ENCODE results near the gene SCRT2.

The SCRT2 gene

GRCh38 chr20:699811-700338 is 24.3 kb upstream of the SCRT2 start:
- H3K27ac ChIP-seq (ENCODE audit: low read depth, low read length), result no peak overlapping the region
- no peaks in the 10 kb centered on the region for H3K36me3 ChIP-seq (ENCODE audit: control insufficient read depth, low read length)
- no peaks in the 10 kb centered on the region for H3K4me1 ChIP-seq (ENCODE audit: control insufficient read depth, low read length)
- no peaks in the 10 kb centered on the region for H3F3A ChIP-seq (ENCODE audit: control insufficient read depth, insufficient read depth)
- H3K79me2 ChIP-seq (ENCODE audit: control insufficient read depth, low read length), result no peaks in the 10 kb centered on the region
- no peak for TF ChIP-seq CTCF (IDR thresholded peaks at IDR 0.05; ENCODE audit: low read depth, low read length, poor library complexity, severe bottlenecking)
- TF ChIP-seq EZH2phosphoT487 (IDR thresholded peaks at IDR 0.05; ENCODE audit: borderline replicate concordance, low read length), result no peak
- H3K9me3 ChIP-seq (ENCODE audit: control insufficient read depth, insufficient read depth, low read length), result no peaks in the 10 kb centered on the region
- H3K9me2 ChIP-seq (replicated peaks; ENCODE audit: control insufficient read depth, low read length), result no peaks in the 10 kb centered on the region
- no peaks in the 10 kb centered on the region for H3K27me3 ChIP-seq (ENCODE audit: control insufficient read depth, low read length)
- no peak overlapping the region for H3K4me3 ChIP-seq (ENCODE audit: low read length)
- no peaks in the 10 kb centered on the region for H4K20me1 ChIP-seq (ENCODE audit: control insufficient read depth, insufficient read depth, low read depth, low read length)
- no peak overlapping the region for H3K4me2 ChIP-seq (ENCODE audit: low read length)

GRCh38 chr20:699342-699741 is 23.7 kb upstream of the SCRT2 start:
- Histone ChIP-seq H3K27ac (ENCODE audit: low read depth, low read length) (no peak overlapping the region), H3K9me2 (replicated peaks; ENCODE audit: control insufficient read depth, low read length) (no peaks in the 10 kb centered on the region), H4K20me1 (ENCODE audit: control insufficient read depth, insufficient read depth, low read depth, low read length) (no peaks in the 10 kb centered on the region), H3K36me3 (ENCODE audit: control insufficient read depth, low read length) (no peaks in the 10 kb centered on the region), H3K9me3 (ENCODE audit: control insufficient read depth, insufficient read depth, low read length) (no peaks in the 10 kb centered on the region), H3F3A (ENCODE audit: control insufficient read depth, insufficient read depth) (no peaks in the 10 kb centered on the region), H3K79me2 (ENCODE audit: control insufficient read depth, low read length) (no peaks in the 10 kb centered on the region), H3K4me2 (ENCODE audit: low read length) (no peak overlapping the region), H3K4me3 (ENCODE audit: low read length) (no peak overlapping the region), H3K27me3 (ENCODE audit: control insufficient read depth, low read length) (no peaks in the 10 kb centered on the region), H3K4me1 (ENCODE audit: control insufficient read depth, low read length) (no peaks in the 10 kb centered on the region)
- no peak for TF ChIP-seq CTCF (IDR thresholded peaks at IDR 0.05; ENCODE audit: low read depth, low read length, poor library complexity, severe bottlenecking)
- no peak for TF ChIP-seq EZH2phosphoT487 (IDR thresholded peaks at IDR 0.05; ENCODE audit: borderline replicate concordance, low read length)

GRCh38 chr20:698276-698675 is 22.7 kb upstream of the SCRT2 start:
- Histone ChIP-seq H3K9me3 (ENCODE audit: control insufficient read depth, insufficient read depth, low read length) (no peaks in the 10 kb centered on the region), H3K4me1 (ENCODE audit: control insufficient read depth, low read length) (no peaks in the 10 kb centered on the region), H3K9me2 (replicated peaks; ENCODE audit: control insufficient read depth, low read length) (no peaks in the 10 kb centered on the region), H3K27ac (ENCODE audit: low read depth, low read length) (no peak overlapping the region), H3K79me2 (ENCODE audit: control insufficient read depth, low read length) (no peaks in the 10 kb centered on the region), H4K20me1 (ENCODE audit: control insufficient read depth, insufficient read depth, low read depth, low read length) (no peaks in the 10 kb centered on the region), H3K27me3 (ENCODE audit: control insufficient read depth, low read length) (no peaks in the 10 kb centered on the region), H3K4me3 (ENCODE audit: low read length) (no peak overlapping the region), H3F3A (ENCODE audit: control insufficient read depth, insufficient read depth) (no peaks in the 10 kb centered on the region), H3K36me3 (ENCODE audit: control insufficient read depth, low read length) (no peaks in the 10 kb centered on the region), H3K4me2 (ENCODE audit: low read length) (no peak overlapping the region)
- no peak for TF ChIP-seq EZH2phosphoT487 (IDR thresholded peaks at IDR 0.05; ENCODE audit: borderline replicate concordance, low read length)

DNA sequence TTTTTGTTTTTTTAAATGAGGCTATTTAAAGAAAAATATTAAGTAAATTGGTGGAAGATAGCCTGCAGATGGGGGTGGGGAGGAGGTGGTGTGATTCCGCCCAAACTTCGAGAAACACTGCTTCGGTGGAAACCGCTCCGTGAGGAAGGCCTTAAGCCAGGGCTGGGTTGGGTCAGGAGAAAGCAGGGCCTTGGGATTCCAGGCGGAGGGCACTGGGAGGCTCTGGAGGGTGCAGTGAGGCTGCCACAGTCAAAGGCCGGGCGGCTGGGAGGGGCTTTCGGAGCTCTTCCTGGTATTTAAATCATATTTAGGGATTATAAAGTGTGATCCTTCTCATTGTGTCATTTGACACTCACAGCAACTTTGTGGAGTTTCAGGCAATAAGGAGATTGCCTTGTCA is 22.2 kb upstream of the SCRT2 start:
- TF ChIP-seq EZH2phosphoT487 (IDR thresholded peaks at IDR 0.05; ENCODE audit: borderline replicate concordance, low read length), result no peak
- TF ChIP-seq CTCF (IDR thresholded peaks at IDR 0.05; ENCODE audit: low read depth, low read length, poor library complexity, severe bottlenecking), result no peak
- Histone ChIP-seq H3K4me1 (ENCODE audit: control insufficient read depth, low read length) (no peaks in the 10 kb centered on the region), H3K9me3 (ENCODE audit: control insufficient read depth, insufficient read depth, low read length) (no peaks in the 10 kb centered on the region), H3K36me3 (ENCODE audit: control insufficient read depth, low read length) (no peaks in the 10 kb centered on the region), H3K27me3 (ENCODE audit: control insufficient read depth, low read length) (no peaks in the 10 kb centered on the region), H3K79me2 (ENCODE audit: control insufficient read depth, low read length) (no peaks in the 10 kb centered on the region), H3K4me2 (ENCODE audit: low read length) (no peak overlapping the region), H3K27ac (ENCODE audit: low read depth, low read length) (no peak overlapping the region), H3K9me2 (replicated peaks; ENCODE audit: control insufficient read depth, low read length) (no peaks in the 10 kb centered on the region), H3F3A (ENCODE audit: control insufficient read depth, insufficient read depth) (no peaks in the 10 kb centered on the region), H3K4me3 (ENCODE audit: low read length) (no peak overlapping the region), H4K20me1 (ENCODE audit: control insufficient read depth, insufficient read depth, low read depth, low read length) (no peaks in the 10 kb centered on the region)
